Endodermal cell (in vitro differentiated cells): Measurements from ENCODE around the gene PCDHGB2. TPM values are rescaled to one million over a fixed set of nuclear protein-coding genes. Genes with fewer than 3 reads are reported as not detected.

Source experiments
- DNase-seq: peaks from one replicate; pipeline ENCODE4 v3.0.0-alpha.2; 2017
- H3K27ac ChIP-seq: 2 replicates; pipeline ENCODE4 v1.5.1; 2013; ENCODE audit warnings: mild to moderate bottlenecking, low read depth, low read length, moderate library complexity
- H3K27me3 ChIP-seq: 2 replicates; pipeline ENCODE4 v1.6.1; 2013; ENCODE audit warnings: mild to moderate bottlenecking, low read length, moderate library complexity; ENCODE audit not compliant: insufficient read depth, control insufficient read depth, poor library complexity, severe bottlenecking
- H3K36me3 ChIP-seq: 2 replicates; pipeline ENCODE4 v1.7.0; 2013; ENCODE audit warnings: mild to moderate bottlenecking, low read length, moderate library complexity; ENCODE audit not compliant: control insufficient read depth, insufficient read depth
- H3K4me1 ChIP-seq: one replicate; pipeline ENCODE4 v1.7.0; 2013; ENCODE audit warnings: low read length; ENCODE audit not compliant: control insufficient read depth, insufficient read depth
- H3K4me3 ChIP-seq: 2 replicates; pipeline ENCODE4 v1.5.1; 2013; ENCODE audit warnings: mild to moderate bottlenecking, low read length, moderate library complexity
- H3K9ac ChIP-seq: 2 replicates; pipeline ENCODE4 v1.6.1; 2013; ENCODE audit warnings: mild to moderate bottlenecking, low read length, moderate library complexity; ENCODE audit not compliant: poor library complexity, severe bottlenecking; ENCODE audit errors: extremely low read depth
- H3K9me3 ChIP-seq: 2 replicates; pipeline ENCODE4 v1.6.1; 2013; ENCODE audit warnings: mild to moderate bottlenecking, low read length, moderate library complexity; ENCODE audit not compliant: control insufficient read depth
- H3K27ac Mint-ChIP-seq: 2 replicates; pipeline ENCODE4 v1.8.0; 2020; ENCODE audit warnings: mixed read lengths
- H3K27me3 Mint-ChIP-seq: 2 replicates; pipeline ENCODE4 v1.8.0; 2021; ENCODE audit warnings: mild to moderate bottlenecking, mixed read lengths; ENCODE audit not compliant: insufficient read depth
- H3K36me3 Mint-ChIP-seq: 2 replicates; pipeline ENCODE4 v1.8.0; 2020; ENCODE audit warnings: low read depth, mixed read lengths
- H3K4me1 Mint-ChIP-seq: 2 replicates; pipeline ENCODE4 v1.8.0; 2020; ENCODE audit warnings: mixed read lengths
- H3K4me3 Mint-ChIP-seq: 2 replicates; pipeline ENCODE4 v1.8.0; 2020; ENCODE audit warnings: mild to moderate bottlenecking, moderate library complexity, mixed read lengths
- H3K9me3 Mint-ChIP-seq: 2 replicates; pipeline ENCODE4 v1.8.0; 2020; ENCODE audit warnings: mild to moderate bottlenecking, mixed read lengths
- WGBS, 2 experiments: methylation state at CpG; one replicate each; pipeline versions ENCODE4 v1.1.5 to v1.1.7; 2013; ENCODE audit warnings: missing lambda C conversion rate in 2 of 2, mixed read lengths in 1 of 2; ENCODE audit not compliant: insufficient coverage in 1 of 2, insufficient read length in 1 of 2; 5-methylcytosine and 5-hydroxymethylcytosine counted together
- total RNA-seq, 2 donors: library from RNA; stranded (reverse); fragmentation: NEBNext Ultra II Directional in 1 of 2; extraction: Animal tissue kit (Norgen Biotek cat#: 25700) in 1 of 2; gene quantifications; 2 replicates in 1 of 2; 3 replicates in 1 of 2; pipeline ENCODE4 v1.2.1, GENCODE V29; 2021
- TF ChIP-seq, protein P1 (sequence below): fragments of 200-600 bp; sonication (generic); conservative IDR thresholded peaks from 2 replicates; pipeline ENCODE4 v1.5.0; 2021; ENCODE audit warnings: antibody characterized with exemption, mild to moderate bottlenecking

Gene PCDHGB2
- total RNA-seq, 2 donors from 2014 or later, result 1.6 to 5.2 TPM

DNA sequence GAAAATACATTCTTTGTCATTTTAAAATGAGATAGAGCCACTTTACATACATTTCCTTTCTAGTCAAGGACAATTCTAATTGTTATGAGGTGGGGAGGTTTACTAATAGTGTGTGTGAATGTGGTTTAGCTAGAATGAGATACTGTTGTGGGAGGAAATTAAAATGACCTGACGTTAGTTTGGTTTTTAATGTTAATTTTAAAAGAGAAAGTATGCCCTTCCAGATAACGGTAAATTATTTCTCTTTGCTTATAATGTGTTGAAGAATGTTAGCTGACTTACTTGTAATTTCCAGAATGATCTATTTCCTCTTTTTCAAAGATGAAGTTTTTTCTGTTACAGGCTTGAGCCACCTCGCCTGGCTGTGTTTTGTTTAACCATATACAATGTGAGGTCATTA is 37.5 kb upstream of the PCDHGB2 start:
- Histone ChIP-seq H3K9me3 (peaks cover 46% of the 10 kb centered on the region), H3K36me3 (peaks cover 24% of the 10 kb centered on the region), H3K27me3 (no peaks in the 10 kb centered on the region), H3K4me1 (no peaks in the 10 kb centered on the region), H3K9ac (no peak overlapping the region), H3K27ac (no peak overlapping the region), H3K4me3 (no peak overlapping the region)
- H3K4me1 Mint-ChIP-seq, result peaks cover 2% of the 10 kb centered on the region
- no peak overlapping the region for H3K27ac Mint-ChIP-seq
- TF ChIP-seq, protein P1, sequence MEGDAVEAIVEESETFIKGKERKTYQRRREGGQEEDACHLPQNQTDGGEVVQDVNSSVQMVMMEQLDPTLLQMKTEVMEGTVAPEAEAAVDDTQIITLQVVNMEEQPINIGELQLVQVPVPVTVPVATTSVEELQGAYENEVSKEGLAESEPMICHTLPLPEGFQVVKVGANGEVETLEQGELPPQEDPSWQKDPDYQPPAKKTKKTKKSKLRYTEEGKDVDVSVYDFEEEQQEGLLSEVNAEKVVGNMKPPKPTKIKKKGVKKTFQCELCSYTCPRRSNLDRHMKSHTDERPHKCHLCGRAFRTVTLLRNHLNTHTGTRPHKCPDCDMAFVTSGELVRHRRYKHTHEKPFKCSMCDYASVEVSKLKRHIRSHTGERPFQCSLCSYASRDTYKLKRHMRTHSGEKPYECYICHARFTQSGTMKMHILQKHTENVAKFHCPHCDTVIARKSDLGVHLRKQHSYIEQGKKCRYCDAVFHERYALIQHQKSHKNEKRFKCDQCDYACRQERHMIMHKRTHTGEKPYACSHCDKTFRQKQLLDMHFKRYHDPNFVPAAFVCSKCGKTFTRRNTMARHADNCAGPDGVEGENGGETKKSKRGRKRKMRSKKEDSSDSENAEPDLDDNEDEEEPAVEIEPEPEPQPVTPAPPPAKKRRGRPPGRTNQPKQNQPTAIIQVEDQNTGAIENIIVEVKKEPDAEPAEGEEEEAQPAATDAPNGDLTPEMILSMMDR, result no peak
- peaks cover 30% of the 10 kb centered on the region for H3K36me3 Mint-ChIP-seq
- H3K27me3 Mint-ChIP-seq, result peaks cover 8% of the 10 kb centered on the region
- peak overlapping the region; percentile 99 for H3K4me3 Mint-ChIP-seq
- 92 to 93% methylated on average over 2 of the region's 3 CpGs for WGBS, 2 experiments
- peaks cover 45% of the 10 kb centered on the region for H3K9me3 Mint-ChIP-seq
- no peak for DNase-seq

DNA sequence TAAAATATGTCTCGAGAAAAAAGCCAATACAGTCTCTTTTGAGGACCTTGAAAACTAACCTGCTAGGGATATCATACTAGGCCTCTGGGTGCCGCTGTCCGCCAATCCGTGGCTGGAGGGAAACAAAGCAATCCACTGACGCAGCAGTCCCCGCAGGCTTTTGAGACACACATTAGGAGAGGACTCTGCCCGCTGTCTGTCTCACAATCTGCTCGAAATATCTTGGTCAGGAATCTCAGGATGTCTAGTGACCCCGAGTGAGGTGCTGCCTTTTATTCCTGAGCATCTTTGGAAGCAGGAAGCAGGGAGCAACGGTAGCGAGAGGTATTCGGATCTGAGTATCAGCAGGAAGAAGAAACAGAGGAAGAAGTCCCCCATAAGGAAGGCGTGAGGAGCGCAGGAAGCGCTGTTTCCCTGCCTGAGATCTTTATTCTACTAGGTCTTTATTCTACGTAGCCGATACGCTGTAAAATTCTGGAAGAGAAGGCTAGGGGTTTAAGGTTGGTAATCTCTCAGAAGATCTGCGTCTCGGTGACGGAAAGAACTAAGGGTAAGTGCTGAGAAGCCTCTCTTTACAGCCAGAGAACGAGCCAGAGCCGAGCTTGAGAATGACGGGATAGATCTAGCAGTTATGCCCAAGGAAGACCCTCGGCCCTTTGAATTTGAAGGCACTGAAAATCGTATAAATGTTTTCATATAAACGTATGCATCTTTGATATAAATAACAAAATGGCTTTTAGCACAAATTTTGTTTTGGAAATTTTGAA is 33.5 kb upstream of the PCDHGB2 start:
- Histone ChIP-seq H3K9me3 (peaks cover 15% of the 10 kb centered on the region), H3K27me3 (no peaks in the 10 kb centered on the region), H3K4me3 (peak overlapping the region; percentile 61), H3K36me3 (no peaks in the 10 kb centered on the region), H3K27ac (no peak overlapping the region), H3K9ac (peak overlapping the region; percentile 28), H3K4me1 (no peaks in the 10 kb centered on the region)
- DNase-seq, result peak; percentile 91
- Mint-ChIP-seq H3K4me3 (peak overlapping the region; percentile 71), H3K4me1 (no peaks in the 10 kb centered on the region), H3K36me3 (peaks cover 9% of the 10 kb centered on the region), H3K9me3 (peaks cover 23% of the 10 kb centered on the region), H3K27ac (peak overlapping the region; percentile 98), H3K27me3 (peaks cover 13% of the 10 kb centered on the region)
- 75 to 84% methylated on average over 27 of the region's 27 CpGs for WGBS, 2 experiments
- TF ChIP-seq, protein P1, result peak; percentile 89

- DNase-seq, result no peak
- Histone ChIP-seq H3K4me3 (no peak overlapping the region), H3K9ac (no peak overlapping the region), H3K36me3 (no peaks in the 10 kb centered on the region), H3K27me3 (no peaks in the 10 kb centered on the region), H3K9me3 (peaks cover 7% of the 10 kb centered on the region), H3K27ac (no peak overlapping the region), H3K4me1 (no peaks in the 10 kb centered on the region)
- Mint-ChIP-seq H3K36me3 (peaks cover 14% of the 10 kb centered on the region), H3K4me1 (no peaks in the 10 kb centered on the region), H3K9me3 (peaks cover 37% of the 10 kb centered on the region), H3K27me3 (peaks cover 13% of the 10 kb centered on the region), H3K4me3 (no peak overlapping the region), H3K27ac (no peak overlapping the region)
- TF ChIP-seq, protein P1, result no peak
- 85 to 90% methylated on average over 6 to 8 of the region's 8 CpGs for WGBS, 2 experiments
These were observed 31.6 kb upstream of the PCDHGB2 start for GRCh38 chr5:141328231-141328630.
